Measurements from ENCODE around the gene KRT17.

- TF ChIP-seq CTCF (IDR thresholded peaks at IDR 0.05) (no peak), REST (IDR thresholded peaks at IDR 0.05; ENCODE audit: insufficient read depth in 1 of 2, low read depth in 2 of 2, low read length in 1 of 2) (no peak), POLR2AphosphoS5 (IDR thresholded peaks at IDR 0.05; ENCODE audit: low read depth, low read length) (no peak), TCF7L2 (IDR thresholded peaks at IDR 0.05; ENCODE audit: low read depth, low read length) (no peak), SIN3A (IDR thresholded peaks at IDR 0.05; ENCODE audit: borderline replicate concordance, insufficient read depth, low read depth, low read length) (no peak)
Observed at GRCh38 chr17:41632482-41633105, 8.2 kb upstream of the KRT17 start.

All from Panc1 (cell line).